ENCODE results near the gene FGG. TPM values are rescaled to one million over a fixed set of nuclear protein-coding genes. Genes with fewer than 3 reads are reported as not detected.
A peak's percentile ranks its signal among the peaks of the same experiment; 100 is the strongest.

The FGG gene
- total and polyA plus RNA-seq, 2 donors (not counting 1 experiment from before 2014, with no cell fraction given) = not detected

GRCh38 chr4:154623436-154623835 is 11.0 kb upstream of the FGG start:
- no peak overlapping the region for H3K27ac Mint-ChIP-seq
- ChIA-PET POLR2A (no interaction called here), CTCF (interaction anchor here (0.9 to 13.8 kb wide), 10 partner anchors 9 to 293 kb away, joined by 3 to 357 read pairs (median 4); partner anchors contain the start of genes FGB and PLRG1)
- Histone ChIP-seq H3K9me3 (ENCODE audit: control extremely low read depth in 1 of 3, control insufficient read depth in 2 of 3, insufficient read depth in 1 of 3, low read length in 2 of 3) (no peaks in the 10 kb centered on the region), H3K79me2 (ENCODE audit: control insufficient read depth, insufficient read depth, low read length) (no peaks in the 10 kb centered on the region), H3K36me3 (replicated peaks in 1 of 2; ENCODE audit: control extremely low read depth in 1 of 2, control insufficient read depth in 1 of 2, extremely low read depth in 1 of 2, insufficient read depth in 2 of 2, low read length in 1 of 2) (no peaks in the 10 kb centered on the region), H3K4me1 (ENCODE audit: control insufficient read depth in 2 of 2, insufficient read depth in 2 of 2, low read length in 2 of 2) (peaks cover 9 to 13% of the 10 kb centered on the region in 2 donors), H4K20me1 (ENCODE audit: control insufficient read depth, insufficient read depth, low read length, poor library complexity, severe bottlenecking) (no peaks in the 10 kb centered on the region), H2AFZ (ENCODE audit: insufficient read depth, low read depth, low read length, poor library complexity, severe bottlenecking) (no peak overlapping the region), H3K27me3 (replicated peaks in 1 of 4; ENCODE audit: control extremely low read depth in 1 of 4, control insufficient read depth in 3 of 4, insufficient read depth in 4 of 4, low read length in 3 of 4) (peaks cover 0 to 18% (median 14%) of the 10 kb centered on the region in 4 experiments), H3K9ac (ENCODE audit: low read length) (no peak overlapping the region), H3K27ac (ENCODE audit: low read length in 2 of 2) (no peak overlapping the region), H3K4me2 (replicated peaks; ENCODE audit: low read depth, low read length, poor library complexity, severe bottlenecking) (no peak overlapping the region), H3K4me3 (ENCODE audit: control extremely low read depth in 1 of 5, extremely low read depth in 1 of 5, insufficient read depth in 1 of 5, low read depth in 2 of 5, low read length in 4 of 5) (no peak overlapping the region)
- peaks cover 15% of the 10 kb centered on the region for H3K27me3 Mint-ChIP-seq
- no peak for TF ChIP-seq CTCF (IDR thresholded peaks at IDR 0.05)
- TF ChIP-seq EZH2 (IDR thresholded peaks at IDR 0.05; ENCODE audit: borderline replicate concordance, insufficient read depth, low read depth, low read length, poor library complexity, severe bottlenecking) = no peak
- intact Hi-C loops (cut with micrococcal nuclease) = loop anchor here (10.0 kb wide), 1 partner anchor 1331 kb away; the partner anchor contains the start of gene CTSO
- 75% methylated on average over 2 of the region's 3 CpGs for WGBS (ENCODE audit: insufficient coverage)
- peaks cover 5% of the 10 kb centered on the region for H3K4me1 Mint-ChIP-seq
- H3K9me3 Mint-ChIP-seq (ENCODE audit: insufficient read depth) = no peaks in the 10 kb centered on the region
- ATAC-seq (ENCODE audit: low read depth) (no peak), DNase-seq (no peak)
- no peak overlapping the region for H3K4me3 Mint-ChIP-seq

GRCh38 chr4:154622598-154622997 is 10.1 kb upstream of the FGG start:
- Mint-ChIP-seq H3K4me3 (no peak overlapping the region), H3K27ac (no peak overlapping the region), H3K4me1 (peaks cover 5% of the 10 kb centered on the region), H3K9me3 (ENCODE audit: insufficient read depth) (no peaks in the 10 kb centered on the region), H3K27me3 (peaks cover 15% of the 10 kb centered on the region)
- no peak overlapping the region for H3K27ac ChIP-seq (ENCODE audit: low read length in 2 of 2)
- ATAC-seq (ENCODE audit: low read depth) (peak; percentile 32), DNase-seq (peak; percentile 55)
- no peaks in the 10 kb centered on the region for H3K9me3 ChIP-seq (ENCODE audit: control extremely low read depth in 1 of 3, control insufficient read depth in 2 of 3, insufficient read depth in 1 of 3, low read length in 2 of 3)
- H3K4me1 ChIP-seq (ENCODE audit: control insufficient read depth in 2 of 2, insufficient read depth in 2 of 2, low read length in 2 of 2) = peaks cover 9 to 13% of the 10 kb centered on the region in 2 donors
- TF ChIP-seq CTCF (IDR thresholded peaks at IDR 0.05) (peak; percentile 56), EZH2 (IDR thresholded peaks at IDR 0.05; ENCODE audit: borderline replicate concordance, insufficient read depth, low read depth, low read length, poor library complexity, severe bottlenecking) (no peak)
- H2AFZ ChIP-seq (ENCODE audit: insufficient read depth, low read depth, low read length, poor library complexity, severe bottlenecking) = no peak overlapping the region
- H4K20me1 ChIP-seq (ENCODE audit: control insufficient read depth, insufficient read depth, low read length, poor library complexity, severe bottlenecking) = no peaks in the 10 kb centered on the region
- POLR2A ChIA-PET = no interaction called here
- no peak overlapping the region for H3K4me3 ChIP-seq (ENCODE audit: control extremely low read depth in 1 of 5, extremely low read depth in 1 of 5, insufficient read depth in 1 of 5, low read depth in 2 of 5, low read length in 4 of 5)
- H3K27me3 ChIP-seq (replicated peaks in 1 of 4; ENCODE audit: control extremely low read depth in 1 of 4, control insufficient read depth in 3 of 4, insufficient read depth in 4 of 4, low read length in 3 of 4) = peaks cover 0 to 16% (median 9%) of the 10 kb centered on the region in 4 experiments
- H3K79me2 ChIP-seq (ENCODE audit: control insufficient read depth, insufficient read depth, low read length) = no peaks in the 10 kb centered on the region
- CTCF ChIA-PET = interaction anchor here (0.7 to 13.8 kb wide), 10 partner anchors 8 to 292 kb away, joined by 3 to 357 read pairs (median 4); partner anchors contain the start of genes FGB, FGG and PLRG1
- H3K36me3 ChIP-seq (replicated peaks in 1 of 2; ENCODE audit: control extremely low read depth in 1 of 2, control insufficient read depth in 1 of 2, extremely low read depth in 1 of 2, insufficient read depth in 2 of 2, low read length in 1 of 2) = no peaks in the 10 kb centered on the region
- H3K4me2 ChIP-seq (replicated peaks; ENCODE audit: low read depth, low read length, poor library complexity, severe bottlenecking) = no peak overlapping the region
- H3K9ac ChIP-seq (ENCODE audit: low read length) = no peak overlapping the region
- intact Hi-C loops (cut with micrococcal nuclease) = loop anchor here (1.0 to 10.0 kb wide), 2 partner anchors 70 to 1332 kb away; partner anchors contain the start of gene CTSO

Measured in B cell (primary cell).